HS-5 (cell line): ENCODE results near the gene SATB2.

ENCODE experiments used
- DNase-seq: peaks from one replicate; pipeline ENCODE4 v3.0.0-alpha.2; 2012; ENCODE audit warnings: low read depth

Gene SATB2

DNA sequence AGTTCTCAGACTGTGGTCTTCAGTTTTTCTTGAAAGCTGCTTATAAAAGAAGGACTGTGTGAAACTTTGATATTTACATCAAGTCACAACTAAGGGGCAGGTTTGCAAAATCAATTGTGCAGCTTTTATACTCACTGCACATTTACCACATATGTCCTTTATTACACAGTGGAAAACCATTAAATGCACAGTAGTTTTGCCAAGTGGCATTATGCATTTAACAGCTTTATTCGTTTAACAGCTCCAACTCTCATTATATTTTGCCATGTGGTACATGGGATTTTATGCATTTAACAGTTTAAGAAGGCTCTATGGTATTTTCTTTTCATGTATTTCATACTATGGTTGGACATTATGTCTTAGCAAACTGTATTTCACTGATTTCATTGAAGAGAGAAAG lies 135.6 kb downstream of the SATB2 start:
- no peak for DNase-seq

DNA sequence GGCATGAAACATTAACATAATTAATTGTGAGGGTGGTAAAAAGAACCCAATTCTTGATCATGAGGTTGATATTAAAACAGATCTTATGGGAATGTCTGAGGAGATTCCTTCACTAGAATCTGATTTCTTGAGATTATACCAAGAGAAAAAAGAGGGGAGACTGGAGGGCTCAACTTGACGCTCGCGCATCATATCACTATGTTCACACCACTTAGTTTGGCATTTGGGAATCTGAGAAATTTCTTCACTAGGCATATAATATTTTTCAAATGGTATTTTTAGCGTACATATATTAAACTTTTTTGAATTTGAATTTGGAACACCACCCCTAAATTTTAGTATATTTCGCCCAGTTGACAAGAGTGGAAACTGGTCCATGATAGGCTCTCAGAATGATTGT lies 140.1 kb downstream of the SATB2 start:
- no peak for DNase-seq

DNA sequence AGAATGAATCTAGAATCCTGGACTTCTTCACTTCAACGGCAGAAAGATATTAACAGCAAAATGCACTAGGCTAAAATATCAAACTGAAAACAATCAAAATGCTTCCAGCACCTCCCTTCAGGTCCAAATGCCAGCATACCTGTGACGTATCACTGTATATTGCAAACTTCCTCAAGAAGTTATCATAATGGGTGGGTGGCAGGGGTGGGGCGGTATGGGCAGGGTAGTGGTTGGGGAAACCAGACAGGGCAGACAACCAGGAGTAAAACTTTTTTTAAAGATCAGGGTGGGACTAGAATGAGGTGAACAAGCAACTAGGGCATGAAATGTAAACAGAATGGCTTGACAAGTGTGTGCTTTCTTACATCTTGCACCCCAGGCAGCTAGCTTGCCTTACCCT lies 140.9 kb downstream of the SATB2 start:
- no peak for DNase-seq

DNA sequence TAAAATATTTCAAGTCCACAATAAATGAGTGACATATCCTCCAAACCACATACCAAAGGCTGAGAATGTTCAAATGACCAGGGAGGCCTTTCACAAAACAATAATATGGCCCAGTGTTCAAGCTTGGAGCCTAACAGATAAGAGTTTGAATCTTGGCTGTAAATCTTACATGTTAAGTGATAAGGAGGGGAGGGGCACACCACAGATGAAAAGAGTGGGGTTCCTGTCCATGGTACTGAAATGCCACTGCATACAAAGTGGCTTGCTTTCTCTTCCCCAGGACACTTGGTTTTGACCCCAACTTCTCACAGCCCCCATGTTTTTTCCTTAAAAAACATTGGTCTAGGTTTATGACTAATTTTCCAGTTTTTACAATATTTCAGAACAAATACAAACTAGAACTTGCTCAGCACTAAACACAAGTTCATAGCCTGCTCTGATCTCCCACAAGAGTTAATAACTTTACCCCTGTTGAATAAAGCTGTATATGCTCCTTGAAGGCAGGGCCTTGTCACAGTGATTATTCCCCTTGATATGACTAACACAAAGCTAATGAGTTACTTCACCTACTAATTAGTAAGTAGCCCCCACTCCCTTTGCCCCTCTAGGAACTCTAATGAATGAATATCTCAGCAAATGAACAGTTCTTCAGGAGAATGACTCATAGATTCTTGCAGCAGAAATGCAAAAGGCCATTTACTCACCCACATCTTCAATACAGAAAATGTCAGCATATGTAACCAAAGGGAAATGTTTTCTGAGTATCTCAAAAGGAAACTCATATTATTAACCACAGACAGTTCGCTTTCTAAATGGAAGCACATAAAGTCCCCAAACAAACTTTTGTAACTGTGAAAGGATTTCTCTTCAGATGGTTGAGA lies 142.2 kb downstream of the SATB2 start:
- DNase-seq = peak; percentile 39

DNA sequence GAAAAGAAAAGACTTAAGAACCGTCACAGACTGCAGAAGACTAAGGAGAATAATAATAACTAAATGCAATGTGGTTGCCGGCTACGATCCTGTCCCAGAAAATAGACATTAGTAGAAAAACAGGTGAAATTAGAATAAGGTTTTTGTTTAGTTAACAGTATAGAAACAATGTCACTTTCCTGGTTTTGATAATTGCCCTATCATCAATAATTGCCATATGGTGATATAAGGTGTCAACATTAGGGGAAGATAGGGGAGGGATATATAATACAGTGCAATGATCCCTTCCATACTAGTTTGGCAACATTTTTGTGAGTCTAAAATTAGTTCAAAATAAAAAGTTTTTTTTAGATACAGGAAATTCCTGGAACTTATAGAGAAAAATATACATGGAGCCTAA lies 144.8 kb downstream of the SATB2 start:
- no peak for DNase-seq

DNA sequence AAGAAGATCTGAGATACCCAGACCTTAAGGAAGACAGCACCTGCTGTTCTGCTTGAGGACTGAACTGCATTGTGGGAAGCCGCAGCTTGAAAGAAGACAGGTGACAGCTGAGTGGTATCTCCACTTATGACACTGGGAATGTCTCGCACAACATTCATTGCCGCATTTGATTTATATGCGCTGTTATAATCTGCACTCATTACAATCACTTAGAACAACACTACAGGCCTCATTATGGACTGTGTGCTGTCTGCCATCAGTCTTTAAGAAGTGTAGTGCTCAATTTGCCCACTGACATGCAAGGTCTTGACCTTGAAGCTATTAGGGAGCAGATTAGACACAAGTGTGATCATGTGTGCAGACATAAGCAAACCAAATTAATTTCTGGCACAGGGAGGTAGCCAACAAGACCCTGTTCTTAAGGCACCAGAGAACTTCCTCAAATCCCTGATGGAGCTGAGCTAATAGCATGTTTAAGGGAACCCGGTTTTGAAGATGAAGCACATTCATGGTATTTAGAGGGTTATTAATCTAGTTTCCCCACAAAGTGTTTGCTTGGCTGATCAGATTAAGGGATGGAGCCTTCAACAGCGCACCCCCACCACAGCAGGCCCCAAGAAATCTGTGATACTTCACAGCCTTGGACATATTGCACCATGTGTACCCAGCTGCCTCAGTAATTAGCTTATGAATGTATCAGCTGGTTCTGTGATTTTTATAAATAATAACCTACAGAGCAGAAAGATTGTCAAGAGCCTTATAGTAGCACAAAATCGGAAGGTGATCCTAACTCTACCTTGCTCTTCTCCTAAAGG lies 146.8 kb downstream of the SATB2 start:
- no peak for DNase-seq

DNA sequence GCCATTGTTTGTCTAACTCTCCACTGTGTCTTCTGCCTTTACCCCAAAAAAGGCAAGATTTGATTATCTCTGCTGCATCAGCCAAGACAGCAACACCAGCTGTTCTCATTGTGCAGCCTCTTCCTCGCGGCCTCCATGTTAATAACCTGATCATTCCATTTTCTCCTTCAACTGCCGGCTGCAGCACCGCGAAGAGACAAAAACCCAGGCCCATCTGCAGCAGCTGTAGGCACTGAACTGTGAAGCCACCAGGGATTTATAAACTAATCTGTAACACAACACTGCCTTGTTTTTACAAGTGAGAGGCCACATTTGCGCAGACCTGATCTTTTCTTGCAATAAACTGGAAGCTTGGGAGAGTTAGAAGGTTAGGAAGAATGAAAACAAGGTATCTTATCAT lies 147.8 kb downstream of the SATB2 start:
- DNase-seq = no peak

DNA sequence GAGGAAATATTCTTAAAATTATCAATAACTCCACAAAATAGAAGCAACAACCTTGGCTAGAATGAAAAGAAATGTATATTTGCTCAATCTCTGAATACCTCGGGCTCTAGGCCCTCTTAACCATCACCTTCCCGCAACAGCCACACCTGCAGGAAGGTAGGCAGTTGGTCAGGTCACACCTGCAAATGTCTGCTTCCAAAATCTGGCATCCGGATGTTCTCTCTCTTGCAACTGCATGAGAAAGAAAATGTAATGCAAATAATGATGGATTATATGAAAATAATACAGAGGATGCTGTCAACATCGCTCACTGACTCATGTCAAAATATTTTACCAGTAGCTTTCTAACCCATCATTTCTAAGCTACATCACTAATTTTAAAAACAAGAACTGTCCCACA lies 148.3 kb downstream of the SATB2 start:
- DNase-seq = no peak

DNA sequence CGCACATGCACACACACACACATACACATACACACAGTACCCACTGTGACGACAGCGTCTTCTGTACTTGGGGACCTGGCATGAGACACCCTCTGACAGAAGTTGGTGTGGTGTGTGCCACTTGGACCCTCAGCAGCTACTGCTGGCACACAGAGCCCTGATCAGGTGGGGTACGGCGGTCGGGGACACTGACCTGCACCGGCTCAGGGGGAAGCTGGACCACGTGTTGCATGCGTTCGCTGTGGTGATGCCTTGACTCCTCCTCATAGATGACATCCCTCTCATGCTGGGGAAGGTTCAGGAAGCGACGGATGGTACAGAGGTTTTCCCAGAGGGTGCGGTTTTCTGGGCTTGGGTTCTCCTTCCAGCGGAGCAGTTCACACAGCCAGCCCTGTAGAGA lies 149.2 kb downstream of the SATB2 start:
- DNase-seq = no peak

DNA sequence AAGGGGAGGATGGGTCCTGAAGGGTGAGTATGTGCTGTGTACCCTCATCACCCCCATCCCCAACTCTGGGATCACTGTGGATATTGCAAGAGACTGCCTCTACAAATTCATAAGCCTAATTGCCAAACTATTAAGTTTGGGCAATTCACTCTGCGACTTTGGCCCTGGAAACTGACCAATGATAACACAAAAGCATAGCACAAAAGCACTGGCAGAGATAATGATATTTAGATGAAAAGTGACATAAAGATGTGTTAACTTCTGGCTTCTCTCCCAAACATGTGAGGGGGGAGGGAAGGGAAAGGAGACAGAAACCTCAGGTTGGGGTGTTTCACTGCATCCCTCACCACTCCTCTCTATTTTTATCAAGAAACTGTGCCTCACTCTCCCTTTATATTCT lies 150.3 kb downstream of the SATB2 start:
- no peak for DNase-seq

DNA sequence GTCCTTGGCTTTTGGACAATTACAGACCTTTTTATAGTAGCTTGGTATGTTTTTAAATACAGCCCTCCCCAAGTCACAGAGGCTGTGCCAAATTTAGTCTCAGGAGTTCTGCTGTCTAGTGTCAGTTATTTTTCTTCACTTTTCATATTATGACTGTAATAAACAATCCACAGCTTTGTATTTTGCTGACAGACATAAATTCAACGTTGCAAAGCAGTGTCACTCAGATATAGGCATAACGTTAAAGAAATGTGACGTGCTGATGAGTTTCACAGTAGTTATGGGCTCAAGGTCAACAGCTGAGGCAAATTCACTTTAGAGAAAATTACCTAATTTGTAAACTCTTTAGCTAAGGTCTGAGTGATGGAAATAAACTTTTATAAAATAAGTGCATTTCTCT lies 151.6 kb downstream of the SATB2 start:
- no peak for DNase-seq

DNA sequence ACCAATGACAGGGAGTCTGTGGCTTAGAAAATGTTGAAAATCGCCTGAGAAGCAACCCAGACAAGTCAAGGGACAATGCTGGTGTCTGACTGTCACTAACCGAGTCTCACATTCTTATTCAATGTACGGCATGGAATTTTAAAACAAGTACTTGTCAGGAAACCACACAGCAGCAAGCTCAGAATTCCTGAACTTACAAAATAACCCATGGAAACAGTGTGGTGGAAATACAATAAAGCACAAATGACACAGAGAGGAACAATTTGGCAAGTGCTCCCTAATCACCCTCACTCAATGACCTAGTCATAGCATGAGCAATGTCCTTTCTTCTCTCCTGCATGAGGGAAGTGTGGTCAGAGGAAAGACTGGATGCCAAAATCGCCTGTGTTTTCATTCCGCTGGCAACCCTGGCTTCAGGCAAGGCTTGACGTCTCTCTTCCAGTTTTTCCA lies 154.0 kb downstream of the SATB2 start:
- peak; percentile 97 for DNase-seq

DNA sequence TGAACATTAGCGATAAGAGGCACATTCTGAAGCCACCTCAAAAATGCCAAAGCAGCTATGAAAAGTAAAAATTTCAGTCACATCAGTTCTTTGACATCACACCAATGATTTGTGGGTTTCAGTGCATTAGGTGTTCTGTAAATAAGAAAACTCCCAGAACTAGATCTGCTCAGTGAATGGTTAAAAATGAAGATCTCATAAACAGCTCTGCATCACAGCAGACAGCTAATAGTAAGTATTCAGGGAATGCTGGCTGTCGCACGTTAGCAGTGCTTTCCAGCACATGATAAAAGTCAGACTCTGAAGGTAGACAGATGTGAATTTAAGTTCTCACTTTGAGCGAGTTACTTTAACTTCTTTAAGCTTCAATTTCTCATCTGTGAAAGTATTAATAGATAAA lies 154.9 kb downstream of the SATB2 start:
- no peak for DNase-seq

DNA sequence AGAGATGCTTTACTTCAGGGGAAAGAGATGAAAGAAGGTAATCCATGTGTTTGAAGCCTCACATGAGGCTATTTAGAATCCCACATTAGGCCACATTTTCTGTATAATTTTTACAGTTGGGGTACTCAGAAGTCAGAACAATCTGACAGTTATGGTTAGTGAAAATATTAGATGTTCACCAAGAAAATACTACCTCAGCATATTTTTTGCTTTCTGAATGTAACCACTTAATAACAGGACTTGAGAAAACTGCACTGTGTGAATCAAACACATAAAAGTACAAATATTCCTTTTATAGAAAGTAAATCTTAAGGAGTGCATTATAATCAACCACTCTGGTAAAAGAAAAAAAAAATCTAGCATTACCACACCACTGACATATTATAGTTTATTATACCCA lies 169.3 kb downstream of the SATB2 start:
- DNase-seq = no peak

DNA sequence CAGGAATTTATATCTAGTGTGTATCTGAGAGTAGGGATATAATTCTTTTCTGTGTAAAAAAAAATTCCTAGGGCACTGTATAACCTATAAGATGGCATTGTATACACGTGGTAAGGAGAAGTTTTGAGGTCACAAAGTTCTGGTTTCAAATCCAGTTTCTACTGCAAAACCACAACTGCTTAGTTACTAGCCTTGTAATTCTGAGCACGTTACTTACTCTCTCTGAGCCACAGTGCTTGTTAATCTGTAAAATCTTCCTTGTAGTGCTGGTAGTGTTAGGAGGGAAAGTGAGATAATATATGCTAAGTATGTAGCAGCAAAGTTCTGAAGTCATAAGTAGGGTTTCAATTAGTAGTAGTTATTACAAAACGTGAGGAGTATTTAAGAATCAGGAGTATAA lies 175.4 kb downstream of the SATB2 start:
- no peak for DNase-seq

DNA sequence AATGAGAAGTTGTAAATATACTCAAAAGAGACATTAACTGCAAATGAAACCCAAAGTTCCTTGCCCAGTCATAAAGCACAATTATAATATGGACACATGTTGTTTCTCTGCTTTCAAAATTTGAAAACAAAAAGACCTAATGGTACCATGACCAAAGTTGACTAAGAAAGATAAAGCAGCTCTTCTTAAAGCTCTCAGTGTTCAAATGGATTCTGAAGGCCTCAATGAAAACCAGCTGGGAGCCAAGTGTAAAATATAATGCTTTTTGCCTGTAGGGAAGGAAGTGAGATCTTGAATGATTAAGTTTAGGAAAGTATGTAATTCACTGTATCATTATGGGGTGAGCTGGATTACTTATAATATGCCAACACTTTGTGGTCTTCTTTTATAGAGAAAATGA lies 178.6 kb downstream of the SATB2 start:
- no peak for DNase-seq

DNA sequence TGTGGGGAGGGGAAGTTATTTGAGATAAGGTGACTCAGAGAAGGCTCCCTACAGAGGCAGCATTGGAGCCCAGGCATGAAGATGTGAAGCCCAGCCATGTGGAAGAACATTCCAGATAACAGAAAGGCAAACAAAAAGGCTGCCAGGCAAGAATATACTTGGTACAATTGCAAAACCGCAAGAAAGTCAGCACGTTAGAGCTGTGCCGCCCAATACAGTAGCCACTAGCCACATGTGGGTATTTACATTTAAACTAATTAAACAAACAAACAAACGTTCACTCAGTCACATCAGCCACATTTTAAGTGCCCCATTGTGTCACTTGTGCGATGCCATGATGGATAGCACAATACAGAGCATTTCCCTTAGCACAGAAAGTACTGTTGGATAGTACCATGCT lies 179.6 kb downstream of the SATB2 start:
- DNase-seq = no peak

DNA sequence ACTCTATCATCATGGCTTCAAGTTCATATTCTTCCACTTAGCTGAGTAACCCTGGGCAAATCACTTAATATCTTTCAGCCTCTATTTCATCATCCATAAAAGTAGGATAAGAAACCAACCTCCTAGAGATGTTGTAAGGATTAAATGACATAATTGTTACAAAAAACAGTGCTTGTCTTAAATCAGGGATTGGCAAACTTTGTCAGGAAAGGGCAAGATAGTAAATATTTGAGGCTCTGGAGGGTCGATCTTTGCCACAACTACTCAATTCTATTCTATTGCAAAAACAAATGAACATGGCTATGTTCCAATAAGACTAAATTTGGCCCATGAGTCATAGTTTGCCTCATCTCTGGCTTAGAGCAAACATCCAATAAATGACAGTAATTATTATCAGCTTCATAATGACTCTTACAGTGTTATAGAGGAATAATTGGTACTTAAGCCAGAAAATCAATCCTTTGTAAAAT lies 184.7 kb downstream of the SATB2 start:
- peak; percentile 70 for DNase-seq

DNA sequence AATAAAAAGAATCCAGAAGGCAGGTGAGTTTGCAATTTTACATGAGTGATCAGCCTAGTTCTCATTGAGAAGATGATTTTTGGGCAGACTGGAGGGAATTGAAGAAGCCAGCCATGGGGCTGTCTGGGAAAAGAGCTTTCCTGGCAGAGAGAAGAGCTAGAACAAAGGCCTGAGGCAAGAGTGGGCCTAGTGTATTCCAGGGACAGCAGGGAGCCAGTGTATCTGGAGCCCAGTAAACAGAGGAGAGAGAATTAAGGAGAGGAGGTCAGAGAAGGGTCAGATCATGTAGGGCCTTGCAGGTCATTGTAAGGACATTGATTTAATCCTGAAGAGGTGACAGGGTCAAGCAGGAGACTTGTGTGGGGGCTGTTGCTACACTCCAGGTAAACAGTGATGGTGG lies 195.8 kb downstream of the SATB2 start:
- DNase-seq = no peak

DNA sequence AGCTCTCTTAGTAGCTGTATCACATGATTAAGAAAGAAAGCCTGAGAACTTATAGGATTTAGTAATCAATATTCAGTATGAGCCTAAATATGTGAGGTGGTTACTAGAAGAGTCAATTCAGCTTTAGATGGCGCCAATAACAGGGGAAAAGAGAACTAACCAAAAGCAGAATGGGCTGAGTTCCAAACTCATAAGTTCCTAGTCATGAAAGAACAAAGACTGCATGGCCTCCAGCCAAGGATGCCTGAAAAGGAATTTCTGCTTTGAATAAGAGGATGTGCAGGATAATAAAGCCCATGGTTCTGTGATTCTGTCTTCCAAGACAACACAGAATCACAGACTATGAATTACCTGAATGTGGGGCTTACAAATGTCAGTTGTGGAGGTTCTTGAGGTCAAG lies 196.5 kb downstream of the SATB2 start:
- peak; percentile 68 for DNase-seq

DNA sequence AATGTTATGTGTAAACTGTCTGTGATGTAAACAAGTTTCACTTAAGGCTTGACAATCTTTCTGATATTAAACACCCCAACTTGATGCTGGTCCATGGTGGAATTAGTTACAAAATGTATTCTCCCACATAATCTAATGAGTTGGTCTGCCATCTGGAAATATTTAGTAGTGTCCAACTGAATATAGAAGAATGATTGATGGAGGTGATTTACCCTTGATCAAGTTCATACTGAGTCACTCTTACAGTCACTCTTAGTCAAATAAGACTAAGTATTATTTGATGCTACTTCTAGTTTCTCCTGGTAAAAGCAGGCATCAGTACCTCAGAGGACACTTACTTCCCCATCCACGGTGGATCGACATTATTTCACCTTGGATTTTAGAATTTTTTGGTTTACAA lies 198.1 kb downstream of the SATB2 start:
- DNase-seq = peak; percentile 13

DNA sequence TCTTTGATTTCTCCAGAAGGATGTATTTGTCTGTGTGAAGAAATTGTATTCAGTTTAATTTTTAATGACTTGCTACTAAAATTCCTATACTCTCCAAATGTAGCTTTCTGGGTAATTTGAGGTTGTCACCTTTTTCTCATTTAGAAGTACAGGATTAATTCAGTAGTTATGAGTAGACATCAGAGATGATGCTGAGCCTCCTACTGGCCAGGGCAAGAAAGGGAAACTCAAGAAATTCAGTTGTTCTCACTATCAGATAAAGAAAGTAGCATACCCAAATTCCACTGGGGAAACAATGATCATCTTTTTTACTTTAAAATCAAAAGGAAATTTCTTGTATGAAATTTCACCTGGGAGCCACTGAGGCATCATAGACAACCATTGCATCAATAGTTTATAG lies 199.4 kb downstream of the SATB2 start:
- DNase-seq = no peak
